Stimulated activated CD8-positive, alpha-beta memory T cell treated with anti-CD3 and anti-CD28 coated beads, Interleukin-4, amount 100 ng/mL, for 24 hours (primary cell): ENCODE data around the gene CLTA.
"Not testable (repeated sequence)": the region's sequence is repeated elsewhere in the genome, so short reads cannot be mapped to it uniquely, and the experiment has no call there.

Experiments used
- DNase-seq: peaks from one replicate; pipeline ENCODE4 v3.0.0-alpha.2; 2020; ENCODE audit warnings: low read depth

The CLTA gene

DNA sequence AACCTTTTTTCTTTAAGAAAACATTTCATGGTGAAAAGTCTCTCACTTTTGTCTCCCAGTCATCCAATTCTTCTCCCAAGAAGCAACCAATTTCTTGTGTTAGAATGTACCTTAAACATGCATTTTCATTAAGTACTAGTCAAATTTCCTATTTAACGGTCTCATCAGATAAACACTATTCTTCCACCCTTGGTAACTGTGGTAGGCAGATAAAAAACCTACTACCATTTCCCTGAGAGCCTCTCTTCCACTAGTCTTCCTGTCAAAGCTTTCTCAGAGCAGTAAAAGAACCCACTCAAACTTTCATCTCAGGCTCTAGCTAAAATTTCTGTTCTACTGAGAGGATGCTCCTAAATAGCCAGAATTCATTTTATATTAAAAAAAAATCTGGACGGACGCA, 56.6 kb downstream of the CLTA start:
- DNase-seq, result no peak

- not testable (repeated sequence) for DNase-seq
These were observed 57.3 kb downstream of the CLTA start for GRCh38 chr9:36248061-36248460.

- DNase-seq, result no peak
These were observed 58.5 kb downstream of the CLTA start for GRCh38 chr9:36249189-36249588.

DNA sequence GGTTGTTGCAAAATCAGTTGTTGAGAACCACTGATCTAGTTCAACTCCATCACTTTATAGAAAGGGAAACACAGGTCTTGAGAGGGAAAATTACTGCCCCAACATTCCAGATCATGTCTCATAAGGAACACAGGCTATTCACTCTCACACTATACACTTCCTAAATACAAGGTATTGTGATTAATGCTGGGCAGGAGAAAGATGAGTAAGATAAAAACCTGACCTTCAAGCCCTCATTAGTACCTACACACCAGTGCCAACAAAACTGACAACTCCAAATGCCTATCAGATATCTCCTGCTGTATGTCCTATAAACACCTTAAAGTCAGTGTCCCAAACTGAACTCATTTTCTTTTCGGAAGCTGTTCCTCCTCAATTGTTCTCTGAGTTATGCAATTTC, 59.4 kb downstream of the CLTA start:
- no peak for DNase-seq

DNA sequence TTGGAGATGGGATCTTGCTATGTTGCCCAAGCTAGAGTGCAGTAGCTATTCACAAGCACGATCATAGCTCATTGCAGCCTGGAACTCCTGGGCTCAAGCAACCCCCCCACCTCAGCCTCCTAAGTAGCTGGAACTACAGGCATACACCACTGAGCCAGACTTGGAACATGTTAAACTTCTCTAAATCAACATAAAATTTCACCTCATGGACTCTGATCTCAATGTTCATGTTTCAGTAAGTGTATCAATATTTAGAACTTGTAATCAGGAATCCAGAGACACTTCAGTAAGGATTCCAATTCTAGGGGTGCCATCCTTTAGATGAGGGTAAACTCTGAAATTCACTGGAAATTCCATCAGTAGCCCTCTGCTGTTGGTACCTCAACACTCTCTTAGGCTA, 60.7 kb downstream of the CLTA start:
- no peak for DNase-seq

- DNase-seq, result peak; percentile 97
These were observed 67.7 kb downstream of the CLTA start, which contains the start of gene GNE for GRCh38 chr9:36258208-36258995. GNE (minus strand) TSS chr9:36258448; CDS start chr9:36249355, 9,093 bp downstream.

DNA sequence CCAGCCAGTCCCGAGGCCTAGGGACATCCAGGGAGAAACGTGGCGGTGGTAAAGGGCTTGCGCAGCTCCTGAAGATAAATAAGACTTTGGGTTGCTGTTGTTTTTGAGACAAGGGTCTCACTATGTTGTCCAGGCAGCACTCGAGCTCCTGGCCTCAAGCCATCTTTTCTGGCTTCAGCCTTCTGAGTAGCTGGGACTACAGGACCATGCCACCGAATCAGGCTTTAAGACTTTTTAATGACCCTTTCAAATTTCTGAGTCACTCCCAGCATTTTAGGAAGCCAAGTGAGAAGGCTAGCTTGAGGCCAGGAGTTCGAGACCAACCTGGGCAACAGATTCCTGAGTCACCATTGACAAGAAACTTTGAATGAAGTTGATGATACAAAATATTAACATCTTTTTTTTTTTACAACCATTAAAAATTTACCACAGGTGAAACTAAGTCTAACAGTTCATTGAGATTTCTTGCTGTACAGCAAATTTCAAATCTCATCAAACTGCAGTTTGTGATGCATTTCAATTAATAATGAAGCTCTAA, 68.3 kb downstream of the CLTA start:
- DNase-seq, result no peak
